HepG2 (cell line): ENCODE measurements around the gene CDK7. TPM values are rescaled to one million over a fixed set of nuclear protein-coding genes. Genes with fewer than 3 reads are reported as not detected.
A peak's percentile ranks its signal among the peaks of the same experiment; 100 is the strongest.

Source experiments
- ATAC-seq: fragments of 200-7000 bp; cut with Tn5 transposase; 3 replicates; pipeline ENCODE4 v1.9.1; 2020; ENCODE audit warnings: mild to moderate bottlenecking, moderate library complexity
- BruUV-seq: library from RNA; stranded (reverse); fragments of 400-500 nt; replicated peaks from 2 replicates; lab custom pipeline; 2021; lab: Mats Ljungman, UMichigan
- CTCF ChIA-PET: fragments of 300-600 bp; formaldehyde crosslinking; extraction: SDS; loops from one replicate; lab custom pipeline; 2021; ENCODE audit warnings: low total read pairs, inconsistent platforms, low intra/inter-chr PET ratio; lab: Yijun Ruan, JAX
- POLR2A ChIA-PET: fragments of 350-600 bp; sonication (Branson Sonifier 250); formaldehyde crosslinking; loops from one replicate; lab custom pipeline; 2020; ENCODE audit warnings: antibody characterized with exemption, inconsistent platforms; lab: Yijun Ruan, JAX
- DNase-seq: peaks from one replicate; pipeline ENCODE4 v3.0.0-alpha.2; 2015; ENCODE audit warnings: low spot score
- FAIRE-seq: peaks from 3 replicates; lab custom pipeline; 2011; peaks lifted over from hg19 to GRCh38; lab: Jason Lieb, UNC
- H2AFZ ChIP-seq: one replicate; pipeline ENCODE4 v1.6.1; 2011; ENCODE audit warnings: low read length, inconsistent platforms
- H3K27ac ChIP-seq: fragments of 300-600 bp; 3 replicates; pipeline ENCODE4 v1.8.0; 2011; ENCODE audit warnings: mixed run types, mild to moderate bottlenecking, mixed read lengths, low read length, inconsistent platforms; ENCODE audit not compliant: insufficient read depth; ENCODE audit errors: extremely low read length
- H3K27me3 ChIP-seq, 2 experiments: fragments of 200-600 bp in 1 of 2; 2 replicates in 1 of 2; 3 replicates in 1 of 2; pipeline versions ENCODE4 v1.6.0 to v1.8.0; 2011; ENCODE audit warnings: low read length in 2 of 2, mild to moderate bottlenecking in 2 of 2, moderate library complexity in 2 of 2, inconsistent platforms in 1 of 2; ENCODE audit not compliant: insufficient read depth in 2 of 2, control insufficient read depth in 1 of 2
- H3K36me3 ChIP-seq, 2 experiments: fragments of 200-600 bp in 1 of 2; replicated peaks in 1 of 2; 2 replicates in 1 of 2; 3 replicates in 1 of 2; pipeline versions ENCODE4 v1.5.1 to v1.8.0; 2011; ENCODE audit warnings: low read length in 2 of 2, inconsistent platforms in 1 of 2; ENCODE audit not compliant: insufficient read depth in 2 of 2, control insufficient read depth in 1 of 2
- H3K4me1 ChIP-seq: 2 replicates; pipeline ENCODE4 v1.5.1; 2012; ENCODE audit warnings: low read length, inconsistent platforms; ENCODE audit not compliant: insufficient read depth
- H3K4me2 ChIP-seq: 2 replicates; pipeline ENCODE4 v1.6.0; 2011; ENCODE audit warnings: low read depth, low read length, inconsistent platforms
- H3K4me3 ChIP-seq, 3 experiments: fragments of 200-600 bp in 1 of 3; sonication (generic), shearing (Covaris generic) in 1 of 3; replicated peaks in 1 of 3; 2 replicates each; pipeline ENCODE4 v1.5.1; 2011 to 2016; ENCODE audit warnings: low read length in 3 of 3, inconsistent platforms in 2 of 3, low read depth in 2 of 3, mild to moderate bottlenecking in 2 of 3, control low read depth in 1 of 3, mixed read lengths in 1 of 3; ENCODE audit not compliant: insufficient read depth in 1 of 3
- H3K79me2 ChIP-seq: one replicate; pipeline ENCODE4 v1.6.1; 2011; ENCODE audit warnings: low read length, inconsistent platforms; ENCODE audit not compliant: insufficient read depth
- H3K9ac ChIP-seq: 2 replicates; pipeline ENCODE4 v1.6.0; 2011; ENCODE audit warnings: mild to moderate bottlenecking, low read depth, low read length, inconsistent platforms; ENCODE audit not compliant: insufficient read depth
- H3K9me3 ChIP-seq: 2 replicates; pipeline ENCODE4 v1.5.1; 2012; ENCODE audit warnings: mild to moderate bottlenecking, low read length
- H4K20me1 ChIP-seq: 2 replicates; pipeline ENCODE4 v1.6.0; 2011; ENCODE audit warnings: inconsistent platforms, mild to moderate bottlenecking, low read length, moderate library complexity; ENCODE audit not compliant: insufficient read depth
- ATF7 ChIP-seq, 2 experiments: fragments of 450-650 bp in 1 of 2; sonication (generic) in 1 of 2; formaldehyde crosslinking in 1 of 2; IDR thresholded peaks; 2 replicates each; pipeline versions ENCODE4 v1.4.0 to v1.6.1; 2016 to 2020; ENCODE audit warnings: antibody characterized with exemption in 1 of 2, mild to moderate bottlenecking in 1 of 2, missing genetic modification reagents in 1 of 2
- DNMT3B ChIP-seq: conservative IDR thresholded peaks from 2 replicates; pipeline ENCODE4 v1.6.1; 2016; ENCODE audit warnings: missing biosample characterization, control low read depth
- JDP2 ChIP-seq: sonication (generic); formaldehyde crosslinking; IDR thresholded peaks from 2 replicates; pipeline ENCODE4 v1.8.1; 2022; ENCODE audit warnings: missing genetic modification reagents, borderline replicate concordance
- NCOA1 ChIP-seq: sonication (generic); formaldehyde crosslinking; IDR thresholded peaks from 2 replicates; pipeline ENCODE4 v1.9.0; 2021; ENCODE audit warnings: missing genetic modification reagents
- TARDBP ChIP-seq: sonication (generic); formaldehyde crosslinking; IDR thresholded peaks from 2 replicates; pipeline ENCODE4 v1.8.0; 2022; ENCODE audit warnings: mild to moderate bottlenecking, missing genetic modification reagents
- UBTF ChIP-seq: sonication (generic); formaldehyde crosslinking; IDR thresholded peaks from 2 replicates; pipeline ENCODE4 v1.4.0; 2020; ENCODE audit warnings: mild to moderate bottlenecking, missing genetic modification reagents
- ZNF350 ChIP-seq: sonication (generic); formaldehyde crosslinking; IDR thresholded peaks from 2 replicates; pipeline ENCODE4 v1.4.0; 2020; ENCODE audit warnings: mild to moderate bottlenecking, low read depth, missing genetic modification reagents, borderline replicate concordance
- ZNF430 ChIP-seq: sonication (generic); formaldehyde crosslinking; IDR thresholded peaks from 2 replicates; pipeline ENCODE4 v1.9.0; 2021; ENCODE audit warnings: mild to moderate bottlenecking, missing genetic modification reagents
- ZNF431 ChIP-seq: sonication (generic); formaldehyde crosslinking; IDR thresholded peaks from 2 replicates; pipeline ENCODE4 v1.9.0; 2022; ENCODE audit warnings: missing genetic modification reagents, low read depth, mild to moderate bottlenecking, borderline replicate concordance
- ZNF549 ChIP-seq: sonication (generic); formaldehyde crosslinking; IDR thresholded peaks from 2 replicates; pipeline ENCODE4 v1.5.0; 2020; ENCODE audit warnings: missing genetic modification reagents
- WGBS: methylation state at CpG from one replicate; pipeline ENCODE4 v1.1.6; 2017; ENCODE audit warnings: low lambda C conversion rate; 5-methylcytosine and 5-hydroxymethylcytosine counted together
- in situ Hi-C: cut with HindIII; loops from 2 replicates; pipeline ENCODE4 v1.10.0; 2017; ENCODE audit warnings: low pct_unique_long_range_greater_than_20kb; ENCODE audit not compliant: extremely low pct_ligation_motif_present
- intact Hi-C: fragments of 100-400 bp; cut with micrococcal nuclease; formaldehyde crosslinking; loops from one replicate; pipeline ENCODE4 v1.10.0; 2022; ENCODE audit not compliant: unreplicated experiment
- polyA plus RNA-seq, 8 experiments: library from polyadenylated mRNA; depleted of rRNA in 3 of 8; stranded (reverse) in 7 of 8; unstranded in 1 of 8; fragments of >200 nt; fragmentation: Illumina TruSeq in 4 of 8; extraction: Trizol in 4 of 8; gene quantifications; 2 replicates each; pipeline versions ENCODE4 v1.2.1 to v1.2.3, GENCODE V29; 2011 to 2016; ENCODE audit warnings: low read depth in 4 of 8, missing spikeins in 1 of 8, mixed read lengths in 1 of 8; ENCODE audit not compliant: insufficient read depth in 1 of 8
- total RNA-seq, 5 experiments: library from RNA; depleted of rRNA; stranded (reverse); fragments of >200 nt; fragmentation: Illumina TruSeq; extraction: Trizol; gene quantifications; 2 replicates each; pipeline ENCODE4 v1.2.3, GENCODE V29; 2016; ENCODE audit warnings: low read depth in 1 of 5
- TF ChIP-seq, protein P1 (sequence below): IDR thresholded peaks from 2 replicates; pipeline ENCODE4 v1.6.1; 2016; ENCODE audit warnings: low read depth, borderline replicate concordance
- TF ChIP-seq, protein P2 (sequence below): sonication (generic); formaldehyde crosslinking; IDR thresholded peaks from 2 replicates; pipeline ENCODE4 v1.4.0; 2020; ENCODE audit warnings: mild to moderate bottlenecking, missing genetic modification reagents

CDK7 gene
- total and polyA plus RNA-seq, 2 of the 13 experiments (the other 11 are each of a cell fraction or from before 2014, with no cell fraction given) = 41.2 to 54.9 TPM

DNA sequence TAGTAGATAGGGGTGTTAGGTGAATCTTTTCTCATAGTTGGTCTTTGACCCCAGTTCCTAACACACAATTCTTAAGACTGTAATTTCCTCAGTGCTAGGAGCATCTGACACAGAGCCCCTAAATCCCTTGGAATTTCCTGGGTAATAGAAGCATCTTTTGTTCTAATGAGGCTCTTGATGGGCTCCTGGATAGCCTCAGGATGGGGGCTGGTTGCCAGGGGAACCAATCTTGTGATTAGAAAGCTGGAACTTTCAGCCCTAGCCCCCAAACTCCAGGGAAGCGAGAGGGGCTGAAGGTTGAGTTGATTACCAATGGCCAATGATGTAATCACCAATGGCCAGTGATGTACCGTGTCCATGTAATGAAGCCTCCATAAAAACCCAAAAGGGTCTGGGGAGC, 53.4 kb downstream of the CDK7 start:
- intact Hi-C loops = no loop called here

DNA sequence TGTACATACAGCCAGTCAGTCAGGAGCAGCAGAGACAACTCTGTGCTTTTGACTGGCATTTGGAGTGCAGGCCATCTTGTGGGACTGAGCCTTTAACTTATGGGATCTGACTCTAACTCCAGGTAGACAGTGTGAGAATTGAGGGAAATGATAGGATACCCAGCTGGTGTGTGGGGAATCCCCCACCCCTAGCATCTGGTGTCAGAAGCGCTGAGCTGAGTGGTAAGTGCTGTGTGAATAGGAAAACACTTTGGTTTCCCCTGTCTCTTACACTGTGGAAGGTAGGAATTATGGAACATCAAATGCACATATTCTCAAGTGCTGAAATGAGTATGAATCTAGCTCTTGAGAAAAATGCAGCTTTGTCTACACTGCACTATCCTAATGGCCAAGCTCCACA, 54.0 kb downstream of the CDK7 start:
- ATAC-seq (no peak), FAIRE-seq (no peak), DNase-seq (no peak)
- TF ChIP-seq UBTF (CRISPR knock-in tag) (no peak), NCOA1 (CRISPR knock-in tag) (no peak), ZNF430 (CRISPR knock-in tag) (no peak), TARDBP (CRISPR knock-in tag) (no peak), ZNF549 (CRISPR knock-in tag) (no peak), JDP2 (no peak), DNMT3B (CRISPR knock-in tag) (no peak), ZNF431 (CRISPR knock-in tag) (no peak)
- TF ChIP-seq, protein P1, sequence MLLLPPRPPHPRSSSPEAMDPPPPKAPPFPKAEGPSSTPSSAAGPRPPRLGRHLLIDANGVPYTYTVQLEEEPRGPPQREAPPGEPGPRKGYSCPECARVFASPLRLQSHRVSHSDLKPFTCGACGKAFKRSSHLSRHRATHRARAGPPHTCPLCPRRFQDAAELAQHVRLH (CRISPR knock-in tag) = no peak
- TF ChIP-seq, protein P2, sequence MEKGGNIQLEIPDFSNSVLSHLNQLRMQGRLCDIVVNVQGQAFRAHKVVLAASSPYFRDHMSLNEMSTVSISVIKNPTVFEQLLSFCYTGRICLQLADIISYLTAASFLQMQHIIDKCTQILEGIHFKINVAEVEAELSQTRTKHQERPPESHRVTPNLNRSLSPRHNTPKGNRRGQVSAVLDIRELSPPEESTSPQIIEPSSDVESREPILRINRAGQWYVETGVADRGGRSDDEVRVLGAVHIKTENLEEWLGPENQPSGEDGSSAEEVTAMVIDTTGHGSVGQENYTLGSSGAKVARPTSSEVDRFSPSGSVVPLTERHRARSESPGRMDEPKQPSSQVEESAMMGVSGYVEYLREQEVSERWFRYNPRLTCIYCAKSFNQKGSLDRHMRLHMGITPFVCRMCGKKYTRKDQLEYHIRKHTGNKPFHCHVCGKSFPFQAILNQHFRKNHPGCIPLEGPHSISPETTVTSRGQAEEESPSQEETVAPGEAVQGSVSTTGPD (CRISPR knock-in tag) = no peak
- peaks cover 0 to 21% of the 10 kb centered on the region in 2 experiments; a peak in 3 of 5 replicates for H3K36me3 ChIP-seq
- intact Hi-C loops (no loop called here), in situ Hi-C loops (no loop called here)
- no peaks in the 10 kb centered on the region for H4K20me1 ChIP-seq
- H3K4me1 ChIP-seq = peaks cover 6% of the 10 kb centered on the region
- 85% methylated on average over 1 of the region's 1 CpG for WGBS
- no peaks in the 10 kb centered on the region for H3K27me3 ChIP-seq
- ChIA-PET POLR2A (no interaction called here), CTCF (no interaction called here)
- H3K27ac ChIP-seq = no peak overlapping the region
- no peaks in the 10 kb centered on the region for H3K9me3 ChIP-seq
- no peak overlapping the region for H2AFZ ChIP-seq
- no peak overlapping the region for H3K4me2 ChIP-seq
- BruUV-seq = no TSS peak
- H3K4me3 ChIP-seq = no peak overlapping the region
- no peaks in the 10 kb centered on the region for H3K79me2 ChIP-seq
- no peak overlapping the region for H3K9ac ChIP-seq

More for the DNA sequence above, 53.4 kb downstream of the CDK7 start:
- H3K27ac ChIP-seq = no peak overlapping the region
- no TSS peak for BruUV-seq
- ATAC-seq (no peak), FAIRE-seq (no peak), DNase-seq (no peak)
- no peak overlapping the region for H3K9ac ChIP-seq
- in situ Hi-C loops = no loop called here
- peaks cover 0 to 21% of the 10 kb centered on the region in 2 experiments; a peak in 3 of 5 replicates for H3K36me3 ChIP-seq
- H4K20me1 ChIP-seq = no peaks in the 10 kb centered on the region
- H3K79me2 ChIP-seq = no peaks in the 10 kb centered on the region
- H3K9me3 ChIP-seq = no peaks in the 10 kb centered on the region
- no peak overlapping the region for H3K4me2 ChIP-seq
- no peaks in the 10 kb centered on the region for H3K4me1 ChIP-seq
- peak; percentile 19; the same call in 1 of the 2 replicates for TF ChIP-seq ATF7 (IDR thresholded peaks at IDR 0.05)
- no peak for TF ChIP-seq ATF7 (CRISPR knock-in tag; IDR thresholded peaks at IDR 0.05)
- TF ChIP-seq ZNF350 = no peak
- no peak overlapping the region for H2AFZ ChIP-seq
- H3K27me3 ChIP-seq = no peaks in the 10 kb centered on the region
- 58% methylated on average over 2 of the region's 2 CpGs for WGBS
- no peak overlapping the region for H3K4me3 ChIP-seq
- ChIA-PET POLR2A (no interaction called here), CTCF (no interaction called here)
